SK-N-MC (cell line): ENCODE results near the gene PIGW.

Experiments used
- EZH2 ChIP-seq: fragments of 200-600 bp; sonication (generic); IDR thresholded peaks from one replicate; pipeline ENCODE4 v1.6.1; 2017; ENCODE audit warnings: antibody characterized with exemption
- POLR2AphosphoS5 ChIP-seq: IDR thresholded peaks from 2 replicates; pipeline ENCODE4 v1.6.1; 2012; ENCODE audit warnings: mild to moderate bottlenecking, low read depth, low read length, borderline replicate concordance

- TF ChIP-seq EZH2 (no peak), POLR2AphosphoS5 (no peak)
Observed at GRCh38 chr17:36498560-36499300, 36.1 kb upstream of the PIGW start.
